HEK293T (cell line): ENCODE measurements around the gene MTMR1.

Experiments used
- ARNT ChIP-seq: fragments of 450-650 bp; IDR thresholded peaks from 2 replicates; pipeline ENCODE4 v1.6.1; 2017; ENCODE audit warnings: mild to moderate bottlenecking
- BHLHE40 ChIP-seq: fragments of 450-650 bp; IDR thresholded peaks from 2 replicates; pipeline ENCODE4 v1.6.1; 2016; ENCODE audit warnings: mild to moderate bottlenecking, moderate library complexity, borderline replicate concordance
- ELF4 ChIP-seq: fragments of 450-650 bp; IDR thresholded peaks from 2 replicates; pipeline ENCODE4 v1.6.1; 2017; ENCODE audit warnings: antibody characterized with exemption
- FOXM1 ChIP-seq: fragments of 450-650 bp; IDR thresholded peaks from 2 replicates; pipeline ENCODE4 v1.6.1; 2017; ENCODE audit warnings: mild to moderate bottlenecking, borderline replicate concordance
- PKNOX1 ChIP-seq: fragments of 450-650 bp; IDR thresholded peaks from 2 replicates; pipeline ENCODE4 v1.6.1; 2016
- SP1 ChIP-seq: fragments of 450-650 bp; IDR thresholded peaks from 2 replicates; pipeline ENCODE4 v1.6.1; 2017
- TARDBP ChIP-seq: fragments of 450-650 bp; IDR thresholded peaks from 2 replicates; pipeline ENCODE4 v1.6.1; 2016
- ZNF384 ChIP-seq: fragments of 450-650 bp; IDR thresholded peaks from 2 replicates; pipeline ENCODE4 v1.6.1; 2016

- no peak for TF ChIP-seq ZNF384
- TF ChIP-seq TARDBP = no peak
- TF ChIP-seq SP1 = no peak
- no peak for TF ChIP-seq PKNOX1
- TF ChIP-seq ELF4 = no peak
- no peak for TF ChIP-seq FOXM1
- no peak for TF ChIP-seq BHLHE40
- TF ChIP-seq ARNT = no peak
Observed at GRCh38 chrX:150644422-150644821, 48.8 kb upstream of the MTMR1 start.
